Sigmoid colon (tissue), 7 donors: Measurements from ENCODE around the gene PRPF4. TPM values are rescaled to one million over a fixed set of nuclear protein-coding genes. Genes with fewer than 3 reads are reported as not detected.

Experiments used
- DNase-seq: peaks from one replicate; pipeline ENCODE4 v3.0.0-alpha.2; 2019
- H3K27ac ChIP-seq, 4 donors: fragments of 200-600 bp; sonication (generic); one replicate each; pipeline ENCODE4 v1.5.1; 2016 to 2019; ENCODE audit warnings: mild to moderate bottlenecking in 1 of 4
- H3K27me3 ChIP-seq, 3 donors: fragments of 200-600 bp; sonication (generic); one replicate each; pipeline ENCODE4 v1.5.1; 2019; ENCODE audit warnings: mild to moderate bottlenecking in 1 of 3
- H3K36me3 ChIP-seq, 4 donors: fragments of 200-600 bp; sonication (generic); one replicate each; pipeline ENCODE4 v1.5.1; 2016 to 2019
- H3K4me1 ChIP-seq, 4 donors: fragments of 200-600 bp; sonication (generic); one replicate each; pipeline ENCODE4 v1.5.1; 2017 to 2019
- H3K4me3 ChIP-seq, 4 donors: fragments of 200-600 bp; sonication (generic); one replicate each; pipeline ENCODE4 v1.5.1; 2017 to 2019; ENCODE audit warnings: mild to moderate bottlenecking in 2 of 4, moderate library complexity in 1 of 4
- H3K9me3 ChIP-seq, 4 donors: fragments of 200-600 bp in 3 of 4; sonication (generic) in 3 of 4; one replicate each; pipeline versions ENCODE4 v1.5.1 to v1.6.1; 2013 to 2019
- EP300 ChIP-seq, 4 donors: sonication (generic); formaldehyde crosslinking; IDR thresholded peaks; one replicate each; pipeline ENCODE4 v1.6.1; 2017; ENCODE audit warnings: antibody characterized with exemption in 4 of 4
- POLR2A ChIP-seq, 2 donors: fragments of 450-650 bp; IDR thresholded peaks; one replicate each; pipeline ENCODE4 v1.6.1; 2016; ENCODE audit warnings: antibody characterized with exemption in 2 of 2, mild to moderate bottlenecking in 2 of 2, moderate library complexity in 2 of 2
- POLR2AphosphoS5 ChIP-seq, 4 donors: sonication (generic); formaldehyde crosslinking; IDR thresholded peaks; one replicate each; pipeline ENCODE4 v1.6.1; 2017; ENCODE audit warnings: antibody characterized with exemption in 4 of 4
- WGBS, 2 donors: extraction: QIAGEN DNeasy Blood & Tissue Kit; methylation state at CpG; one replicate each; pipeline ENCODE4 v1.1.7; 2013; 5-methylcytosine and 5-hydroxymethylcytosine counted together
- intact Hi-C: fragments of 100-400 bp; cut with DNase I; formaldehyde crosslinking; loops from one replicate; pipeline ENCODE4 v1.15.1; 2023
- polyA plus RNA-seq, 3 donors: library from polyadenylated mRNA; stranded (reverse); fragments of 200-250 nt; gene quantifications; one replicate each; pipeline ENCODE4 v1.2.3, GENCODE V29; 2013
- total RNA-seq, 4 donors: library from RNA; depleted of rRNA; stranded (reverse); fragments of >200 nt; gene quantifications; one replicate each; pipeline ENCODE4 v1.1.0, GENCODE V29; 2016
- TF ChIP-seq, protein P1 (sequence below), 4 experiments: fragments of 450-650 bp in 3 of 4; fragments of 200-600 bp in 1 of 4; IDR thresholded peaks; one replicate each; pipeline ENCODE4 v1.5.1; 2016 to 2019; ENCODE audit warnings: antibody characterized with exemption in 4 of 4, mild to moderate bottlenecking in 3 of 4, moderate library complexity in 2 of 4
- donor health status: healthy with polysubstance abuse.
- donor health status: Bipolar disorder and iron deficiency.
- donor health status: healthy.

Gene PRPF4
- total and polyA plus RNA-seq, 7 donors: 7.9 to 21.4 (median 13.8) TPM

DNA sequence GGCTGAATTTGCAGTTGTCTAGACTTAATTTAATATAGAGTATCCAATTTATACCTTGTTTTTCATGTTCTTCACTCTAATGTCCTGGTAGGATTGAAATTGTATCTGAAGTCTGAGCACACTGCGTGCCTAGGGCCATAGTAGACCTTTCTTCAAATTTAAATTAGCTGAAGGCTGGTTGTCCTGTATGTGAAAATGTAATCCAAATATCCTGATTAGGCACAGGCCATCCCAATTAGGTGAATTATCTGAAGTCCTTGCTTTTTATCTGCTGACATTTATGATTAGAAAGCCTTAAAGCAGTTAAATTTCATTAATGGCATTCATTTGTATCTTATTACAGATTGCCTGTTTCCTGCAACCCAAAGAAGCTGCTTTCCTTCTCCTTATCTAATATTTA lies 20.5 kb upstream of the PRPF4 start:
- Histone ChIP-seq H3K9me3 (no peaks in the 10 kb centered on the region), H3K27me3 (no peaks in the 10 kb centered on the region), H3K4me3 (no peak overlapping the region), H3K4me1 (no peaks in the 10 kb centered on the region), H3K36me3 (peaks cover 0 to 40% (median 11%) of the 10 kb centered on the region in 4 donors), H3K27ac (no peak overlapping the region)
- DNase-seq: no peak
- intact Hi-C loops: no loop called here
- TF ChIP-seq POLR2AphosphoS5 (IDR thresholded peaks at IDR 0.05): no peak
- TF ChIP-seq POLR2A (IDR thresholded peaks at IDR 0.05): no peak
- TF ChIP-seq, protein P1, sequence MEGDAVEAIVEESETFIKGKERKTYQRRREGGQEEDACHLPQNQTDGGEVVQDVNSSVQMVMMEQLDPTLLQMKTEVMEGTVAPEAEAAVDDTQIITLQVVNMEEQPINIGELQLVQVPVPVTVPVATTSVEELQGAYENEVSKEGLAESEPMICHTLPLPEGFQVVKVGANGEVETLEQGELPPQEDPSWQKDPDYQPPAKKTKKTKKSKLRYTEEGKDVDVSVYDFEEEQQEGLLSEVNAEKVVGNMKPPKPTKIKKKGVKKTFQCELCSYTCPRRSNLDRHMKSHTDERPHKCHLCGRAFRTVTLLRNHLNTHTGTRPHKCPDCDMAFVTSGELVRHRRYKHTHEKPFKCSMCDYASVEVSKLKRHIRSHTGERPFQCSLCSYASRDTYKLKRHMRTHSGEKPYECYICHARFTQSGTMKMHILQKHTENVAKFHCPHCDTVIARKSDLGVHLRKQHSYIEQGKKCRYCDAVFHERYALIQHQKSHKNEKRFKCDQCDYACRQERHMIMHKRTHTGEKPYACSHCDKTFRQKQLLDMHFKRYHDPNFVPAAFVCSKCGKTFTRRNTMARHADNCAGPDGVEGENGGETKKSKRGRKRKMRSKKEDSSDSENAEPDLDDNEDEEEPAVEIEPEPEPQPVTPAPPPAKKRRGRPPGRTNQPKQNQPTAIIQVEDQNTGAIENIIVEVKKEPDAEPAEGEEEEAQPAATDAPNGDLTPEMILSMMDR (IDR thresholded peaks at IDR 0.05): no peak
- no peak for TF ChIP-seq EP300 (IDR thresholded peaks at IDR 0.05)
- WGBS, 2 donors: 97 to 98% methylated on average over 1 of the region's 1 CpG

DNA sequence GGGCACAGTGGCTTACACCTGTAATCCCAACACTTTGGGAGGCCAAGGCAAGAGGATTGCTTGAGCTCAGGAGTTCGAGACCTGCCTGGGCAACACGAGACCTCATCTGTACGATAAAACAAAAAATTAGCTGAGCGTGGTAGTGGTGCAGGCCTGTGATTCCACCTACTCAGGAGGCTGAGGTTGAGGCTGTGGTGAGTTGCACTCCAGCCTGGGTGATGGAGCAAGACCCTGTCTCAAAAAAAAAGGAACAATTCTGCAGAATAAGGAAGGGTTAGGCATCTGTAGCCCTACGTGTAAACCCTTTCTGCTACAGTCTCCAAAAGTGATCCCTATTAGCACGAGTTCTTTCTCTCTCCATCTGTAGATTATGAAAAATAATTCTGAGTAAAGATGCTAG lies 20.0 kb upstream of the PRPF4 start:
- Histone ChIP-seq H3K4me1 (no peaks in the 10 kb centered on the region), H3K4me3 (no peak overlapping the region), H3K36me3 (peaks cover 0 to 44% (median 14%) of the 10 kb centered on the region in 4 donors), H3K9me3 (no peaks in the 10 kb centered on the region), H3K27me3 (no peaks in the 10 kb centered on the region), H3K27ac (no peak overlapping the region)
- DNase-seq: no peak
- intact Hi-C loops: no loop called here
- 89 to 92% methylated on average over 6 of the region's 6 CpGs for WGBS, 2 donors
- no peak for TF ChIP-seq POLR2A (IDR thresholded peaks at IDR 0.05)
- TF ChIP-seq, protein P1 (IDR thresholded peaks at IDR 0.05): no peak

DNA sequence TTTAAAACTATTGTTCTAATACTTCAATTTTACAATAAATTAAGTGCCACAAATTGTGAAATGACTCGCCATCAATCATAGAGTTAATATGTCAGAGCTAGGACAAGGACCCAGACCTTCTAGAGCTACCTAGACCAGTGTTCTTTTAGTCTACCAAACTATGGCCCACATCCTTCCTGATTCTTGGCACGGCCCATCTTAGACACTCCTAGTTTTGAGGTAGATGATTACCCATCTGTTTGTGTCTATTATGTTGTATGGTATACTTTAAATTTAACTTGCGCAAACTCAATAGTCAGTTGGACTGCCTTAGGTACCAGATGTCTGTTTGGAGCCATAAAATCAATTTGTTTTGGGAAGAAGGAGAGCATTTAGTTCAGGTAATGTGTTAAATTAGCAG lies 17.6 kb upstream of the PRPF4 start:
- 50 to 85% methylated on average over 3 of the region's 3 CpGs for WGBS, 2 donors
- intact Hi-C loops: no loop called here
- peaks cover 0 to 68% (median 14%) of the 10 kb centered on the region in 4 donors for H3K36me3 ChIP-seq

DNA sequence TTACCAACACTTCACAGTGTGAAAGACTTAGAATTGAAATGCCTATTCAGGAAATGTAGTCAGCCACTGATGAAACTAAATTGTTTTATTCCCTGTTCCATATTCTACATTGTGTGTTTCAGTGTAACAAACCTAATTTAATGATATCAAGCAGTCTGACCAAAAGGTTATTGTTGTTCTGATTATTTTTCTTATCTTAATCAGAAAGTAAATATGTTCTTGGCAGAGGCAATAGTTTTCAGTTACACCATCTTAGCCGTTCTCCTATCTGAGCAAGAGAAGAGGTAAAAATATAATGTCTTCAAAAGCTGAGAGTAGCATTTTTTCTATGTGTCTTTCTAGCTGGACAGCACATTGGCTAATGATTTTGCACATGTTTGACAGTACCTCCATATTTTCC lies 17.2 kb upstream of the PRPF4 start:
- intact Hi-C loops: no loop called here
- WGBS, 2 donors: 7 to 67% methylated on average over 1 of the region's 1 CpG
- peaks cover 0 to 68% (median 14%) of the 10 kb centered on the region in 4 donors for H3K36me3 ChIP-seq
- DNase-seq: no peak
- H3K27ac ChIP-seq: no peak overlapping the region
- H3K27me3 ChIP-seq: no peaks in the 10 kb centered on the region
- no peaks in the 10 kb centered on the region for H3K9me3 ChIP-seq
- no peak overlapping the region for H3K4me3 ChIP-seq
- no peak for TF ChIP-seq POLR2A (IDR thresholded peaks at IDR 0.05)
- TF ChIP-seq, protein P1 (IDR thresholded peaks at IDR 0.05): no peak
- no peak for TF ChIP-seq EP300 (IDR thresholded peaks at IDR 0.05)
- TF ChIP-seq POLR2AphosphoS5 (IDR thresholded peaks at IDR 0.05): no peak
- no peaks in the 10 kb centered on the region for H3K4me1 ChIP-seq

More for the DNA sequence above, 17.6 kb upstream of the PRPF4 start:
- H3K27me3 ChIP-seq: no peaks in the 10 kb centered on the region
- H3K4me3 ChIP-seq: no peak overlapping the region
- no peaks in the 10 kb centered on the region for H3K9me3 ChIP-seq
- no peak overlapping the region for H3K27ac ChIP-seq
- H3K4me1 ChIP-seq: no peaks in the 10 kb centered on the region
- no peak for DNase-seq
- TF ChIP-seq, protein P1 (IDR thresholded peaks at IDR 0.05): no peak
- TF ChIP-seq EP300 (IDR thresholded peaks at IDR 0.05): no peak
- TF ChIP-seq POLR2A (IDR thresholded peaks at IDR 0.05): no peak
- TF ChIP-seq POLR2AphosphoS5 (IDR thresholded peaks at IDR 0.05): no peak
